ENCODE data around the gene CABP1. TPM values are rescaled to one million over a fixed set of nuclear protein-coding genes. Genes with fewer than 3 reads are reported as not detected.
A peak's percentile ranks its signal among the peaks of the same experiment; 100 is the strongest.

CABP1 gene
- polyA plus RNA-seq, 1 donor (not counting 4 experiments of a cell fraction or from before 2014, with no cell fraction given) = 0.04 TPM

- H3K4me1 ChIP-seq (ENCODE audit: control insufficient read depth, extremely low read depth, insufficient read depth, low read length) = peaks cover 16% of the 10 kb centered on the region
- TF ChIP-seq EZH2 (IDR thresholded peaks at IDR 0.05; ENCODE audit: low read length) = no peak
- TF ChIP-seq, protein P1, sequence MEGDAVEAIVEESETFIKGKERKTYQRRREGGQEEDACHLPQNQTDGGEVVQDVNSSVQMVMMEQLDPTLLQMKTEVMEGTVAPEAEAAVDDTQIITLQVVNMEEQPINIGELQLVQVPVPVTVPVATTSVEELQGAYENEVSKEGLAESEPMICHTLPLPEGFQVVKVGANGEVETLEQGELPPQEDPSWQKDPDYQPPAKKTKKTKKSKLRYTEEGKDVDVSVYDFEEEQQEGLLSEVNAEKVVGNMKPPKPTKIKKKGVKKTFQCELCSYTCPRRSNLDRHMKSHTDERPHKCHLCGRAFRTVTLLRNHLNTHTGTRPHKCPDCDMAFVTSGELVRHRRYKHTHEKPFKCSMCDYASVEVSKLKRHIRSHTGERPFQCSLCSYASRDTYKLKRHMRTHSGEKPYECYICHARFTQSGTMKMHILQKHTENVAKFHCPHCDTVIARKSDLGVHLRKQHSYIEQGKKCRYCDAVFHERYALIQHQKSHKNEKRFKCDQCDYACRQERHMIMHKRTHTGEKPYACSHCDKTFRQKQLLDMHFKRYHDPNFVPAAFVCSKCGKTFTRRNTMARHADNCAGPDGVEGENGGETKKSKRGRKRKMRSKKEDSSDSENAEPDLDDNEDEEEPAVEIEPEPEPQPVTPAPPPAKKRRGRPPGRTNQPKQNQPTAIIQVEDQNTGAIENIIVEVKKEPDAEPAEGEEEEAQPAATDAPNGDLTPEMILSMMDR (optimal IDR thresholded peaks at IDR 0.05 in 1 of 3, IDR thresholded peaks at IDR 0.05 in 1 of 3, conservative IDR thresholded peaks at IDR 0.05 in 1 of 3; ENCODE audit: extremely low read depth in 1 of 3, insufficient read depth in 2 of 3, low read length in 3 of 3) = no peak
- H4K20me1 ChIP-seq (ENCODE audit: control insufficient read depth, extremely low read depth, insufficient read depth, low read length) = no peaks in the 10 kb centered on the region
- FAIRE-seq (no peak), DNase-seq (ENCODE audit: low read depth, low spot score) (no peak)
- no peak overlapping the region for H3K27ac ChIP-seq (ENCODE audit: control insufficient read depth, insufficient read depth, low read length)
- H2AFZ ChIP-seq (ENCODE audit: control insufficient read depth, low read length) = no peak overlapping the region
- no peak overlapping the region for H3K4me3 ChIP-seq (ENCODE audit: control insufficient read depth in 2 of 3, extremely low read depth in 1 of 3, insufficient read depth in 2 of 3, low read depth in 1 of 3, low read length in 3 of 3)
- no peaks in the 10 kb centered on the region for H3K36me3 ChIP-seq (ENCODE audit: control insufficient read depth in 2 of 2, extremely low read depth in 1 of 2, insufficient read depth in 2 of 2, low read length in 2 of 2)
- no peak overlapping the region for H3K9ac ChIP-seq (ENCODE audit: control insufficient read depth, extremely low read depth, insufficient read depth, low read length)
- no peaks in the 10 kb centered on the region for H3K9me1 ChIP-seq (ENCODE audit: control insufficient read depth, extremely low read depth, insufficient read depth, low read length)
- H3K27me3 ChIP-seq (ENCODE audit: control insufficient read depth, extremely low read depth, insufficient read depth, low read length) = no peaks in the 10 kb centered on the region
- H3K9me3 ChIP-seq (ENCODE audit: control insufficient read depth, low read depth, low read length) = no peaks in the 10 kb centered on the region
- no peaks in the 10 kb centered on the region for H3K79me2 ChIP-seq (ENCODE audit: control insufficient read depth, insufficient read depth, low read length)
- dilution Hi-C loops (cut with MboI; ENCODE audit: extremely low pct_ligation_motif_present, low sequenced_read_pairs) = no loop called here
- no peak overlapping the region for H3K4me2 ChIP-seq (ENCODE audit: control insufficient read depth, extremely low read depth, insufficient read depth, low read depth, low read length)
Observed at GRCh38 chr12:120680165-120680738, 39.8 kb downstream of the CABP1 start.

DNA sequence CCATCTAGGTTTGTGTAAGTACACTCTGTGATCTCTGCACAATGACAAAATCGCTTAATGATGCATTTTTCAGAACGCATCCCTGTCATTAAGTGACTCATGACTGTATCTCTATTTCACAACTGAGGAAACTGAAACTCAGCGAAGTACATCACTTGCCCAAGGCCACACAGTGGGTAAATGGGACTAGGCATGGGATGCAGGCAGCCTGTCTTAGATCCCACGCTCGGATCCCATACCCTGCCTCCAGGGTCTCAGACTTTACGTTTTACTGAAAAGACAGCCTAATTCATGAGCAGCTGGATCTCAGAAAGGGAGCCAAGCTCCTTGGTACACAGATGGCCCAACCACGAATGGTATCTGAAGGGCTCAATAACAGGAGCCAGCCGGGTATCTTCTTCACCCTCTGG lies 44.1 kb downstream of the CABP1 start:
- peak; percentile 21 for DNase-seq (ENCODE audit: low read depth, low spot score)

More for the DNA sequence above, 44.1 kb downstream of the CABP1 start:
- dilution Hi-C loops (cut with MboI; ENCODE audit: extremely low pct_ligation_motif_present, low sequenced_read_pairs) = no loop called here
- Histone ChIP-seq H3K9ac (ENCODE audit: control insufficient read depth, extremely low read depth, insufficient read depth, low read length) (no peak overlapping the region), H3K4me1 (ENCODE audit: control insufficient read depth, extremely low read depth, insufficient read depth, low read length) (peaks cover 18% of the 10 kb centered on the region), H3K27me3 (ENCODE audit: control insufficient read depth, extremely low read depth, insufficient read depth, low read length) (no peaks in the 10 kb centered on the region), H3K4me2 (ENCODE audit: control insufficient read depth, extremely low read depth, insufficient read depth, low read depth, low read length) (no peak overlapping the region), H4K20me1 (ENCODE audit: control insufficient read depth, extremely low read depth, insufficient read depth, low read length) (peaks cover 5% of the 10 kb centered on the region), H2AFZ (ENCODE audit: control insufficient read depth, low read length) (no peak overlapping the region), H3K9me3 (ENCODE audit: control insufficient read depth, low read depth, low read length) (no peaks in the 10 kb centered on the region), H3K9me1 (ENCODE audit: control insufficient read depth, extremely low read depth, insufficient read depth, low read length) (no peaks in the 10 kb centered on the region), H3K4me3 (ENCODE audit: control insufficient read depth in 2 of 3, extremely low read depth in 1 of 3, insufficient read depth in 2 of 3, low read depth in 1 of 3, low read length in 3 of 3) (no peak overlapping the region), H3K79me2 (ENCODE audit: control insufficient read depth, insufficient read depth, low read length) (peaks cover 26% of the 10 kb centered on the region), H3K27ac (ENCODE audit: control insufficient read depth, insufficient read depth, low read length) (peak overlapping the region; percentile 7), H3K36me3 (ENCODE audit: control insufficient read depth in 2 of 2, extremely low read depth in 1 of 2, insufficient read depth in 2 of 2, low read length in 2 of 2) (no peaks in the 10 kb centered on the region)
- TF ChIP-seq, protein P1 (optimal IDR thresholded peaks at IDR 0.05 in 1 of 3, IDR thresholded peaks at IDR 0.05 in 1 of 3, conservative IDR thresholded peaks at IDR 0.05 in 1 of 3; ENCODE audit: extremely low read depth in 1 of 3, insufficient read depth in 2 of 3, low read length in 3 of 3) = no peak
- no peak for TF ChIP-seq EZH2 (IDR thresholded peaks at IDR 0.05; ENCODE audit: low read length)
- FAIRE-seq = peak; percentile 32
